ENCODE measurements around the gene NOP53.

Gene NOP53

GRCh38 chr19:47756627-47756929 lies 11.2 kb downstream of the NOP53 start:
- no peaks in the 10 kb centered on the region for H3K27me3 ChIP-seq
- H3K36me3 ChIP-seq = peaks cover 75% of the 10 kb centered on the region
- TF ChIP-seq CTCF (IDR thresholded peaks at IDR 0.05; ENCODE audit: low read depth, low read length) = no peak
- no peaks in the 10 kb centered on the region for H3K4me1 ChIP-seq
- no peaks in the 10 kb centered on the region for H3K9me3 ChIP-seq
- no peak overlapping the region for H3K4me3 ChIP-seq (ENCODE audit: low read depth, low read length)
- DNase-seq = no peak

GRCh38 chr19:47756953-47757608 lies 11.7 kb downstream of the NOP53 start:
- TF ChIP-seq CTCF (IDR thresholded peaks at IDR 0.05; ENCODE audit: low read depth, low read length) = no peak
- Histone ChIP-seq H3K36me3 (peaks cover 70% of the 10 kb centered on the region), H3K4me1 (no peaks in the 10 kb centered on the region), H3K27me3 (no peaks in the 10 kb centered on the region), H3K4me3 (ENCODE audit: low read depth, low read length) (no peak overlapping the region), H3K9me3 (no peaks in the 10 kb centered on the region)
- DNase-seq = no peak

GRCh38 chr19:47757617-47758442 lies 12.5 kb downstream of the NOP53 start:
- peaks cover 63% of the 10 kb centered on the region for H3K36me3 ChIP-seq
- H3K4me3 ChIP-seq (ENCODE audit: low read depth, low read length) = no peak overlapping the region
- no peak for DNase-seq
- no peaks in the 10 kb centered on the region for H3K27me3 ChIP-seq
- no peak for TF ChIP-seq CTCF (IDR thresholded peaks at IDR 0.05; ENCODE audit: low read depth, low read length)
- no peaks in the 10 kb centered on the region for H3K4me1 ChIP-seq
- no peaks in the 10 kb centered on the region for H3K9me3 ChIP-seq

GRCh38 chr19:47758443-47758804 lies 13.1 kb downstream of the NOP53 start:
- Histone ChIP-seq H3K9me3 (no peaks in the 10 kb centered on the region), H3K4me1 (no peaks in the 10 kb centered on the region), H3K4me3 (ENCODE audit: low read depth, low read length) (no peak overlapping the region), H3K36me3 (peaks cover 57% of the 10 kb centered on the region), H3K27me3 (no peaks in the 10 kb centered on the region)
- DNase-seq = no peak
- no peak for TF ChIP-seq CTCF (IDR thresholded peaks at IDR 0.05; ENCODE audit: low read depth, low read length)

GRCh38 chr19:47760632-47760999 lies 15.3 kb downstream of the NOP53 start:
- no peaks in the 10 kb centered on the region for H3K27me3 ChIP-seq
- no peaks in the 10 kb centered on the region for H3K9me3 ChIP-seq
- H3K4me3 ChIP-seq (ENCODE audit: low read depth, low read length) = no peak overlapping the region
- DNase-seq = no peak
- TF ChIP-seq CTCF (IDR thresholded peaks at IDR 0.05; ENCODE audit: low read depth, low read length) = no peak
- H3K36me3 ChIP-seq = peaks cover 35% of the 10 kb centered on the region
- H3K4me1 ChIP-seq = no peaks in the 10 kb centered on the region

- TF ChIP-seq CTCF (IDR thresholded peaks at IDR 0.05; ENCODE audit: low read depth, low read length) = no peak
- DNase-seq = no peak
- H3K4me3 ChIP-seq (ENCODE audit: low read depth, low read length) = no peak overlapping the region
- H3K9me3 ChIP-seq = no peaks in the 10 kb centered on the region
- H3K36me3 ChIP-seq = peaks cover 25% of the 10 kb centered on the region
- H3K27me3 ChIP-seq = no peaks in the 10 kb centered on the region
- H3K4me1 ChIP-seq = no peaks in the 10 kb centered on the region
Measured at GRCh38 chr19:47761566-47761965, 16.2 kb downstream of the NOP53 start.
